K562 (cell line): ENCODE results near the gene TMEM116. TPM values are rescaled to one million over a fixed set of nuclear protein-coding genes. Genes with fewer than 3 reads are reported as not detected.

Experiments used
- CXXC5 ChIP-seq: fragments of 250-450 bp; sonication (Bioruptor Pico); IDR thresholded peaks from 2 replicates; pipeline ENCODE4 v1.8.0; 2022; ENCODE audit warnings: inconsistent platforms, mild to moderate bottlenecking, moderate library complexity
- GABPB1 ChIP-seq: sonication (generic); formaldehyde crosslinking; IDR thresholded peaks from 2 replicates; pipeline ENCODE4 v1.8.0; 2022; ENCODE audit warnings: mild to moderate bottlenecking, missing genetic modification reagents
- SREBF2 ChIP-seq: sonication (generic); formaldehyde crosslinking; IDR thresholded peaks from 2 replicates; pipeline ENCODE4 v1.4.0; 2020; ENCODE audit warnings: mild to moderate bottlenecking, missing genetic modification reagents
- TFAM ChIP-seq: fragments of 250-450 bp; sonication (Bioruptor Pico); conservative IDR thresholded peaks from 2 replicates; pipeline ENCODE4 v1.5.0; 2021; ENCODE audit warnings: mild to moderate bottlenecking, moderate library complexity
- U2AF1 ChIP-seq: fragments of 200-400 bp; formaldehyde crosslinking; optimal IDR thresholded peaks from 2 replicates; pipeline ENCODE3; 2017; ENCODE audit warnings: mild to moderate bottlenecking, low read depth, low read length, moderate library complexity
- ZNF253 ChIP-seq: fragments of 250-450 bp; sonication (Bioruptor Pico); conservative IDR thresholded peaks from 2 replicates; pipeline ENCODE4 v1.6.1; 2021; ENCODE audit warnings: mild to moderate bottlenecking
- ZNF699 ChIP-seq: fragments of 250-450 bp; sonication (Bioruptor Pico); IDR thresholded peaks from 2 replicates; pipeline ENCODE4 v1.8.0; 2021; ENCODE audit warnings: mild to moderate bottlenecking, moderate library complexity; ENCODE audit not compliant: insufficient replicate concordance
- ZNF79 ChIP-seq: fragments of 250-450 bp; sonication (Bioruptor Pico); IDR thresholded peaks from 2 replicates; pipeline ENCODE4 v1.4.0; 2020; ENCODE audit warnings: low read depth, mild to moderate bottlenecking, moderate library complexity
- polyA plus RNA-seq, 8 experiments: library from polyadenylated mRNA; depleted of rRNA in 4 of 8; stranded (reverse) in 5 of 8; unstranded in 3 of 8; fragments of >200 nt; fragmentation: Nextera tagmentation in 2 of 8; fragmentation: Illumina TruSeq in 1 of 8; extraction: Ambion mirVana in 2 of 8; extraction: Trizol in 1 of 8; gene quantifications; 2 replicates each; pipeline versions ENCODE4 v1.2.1 to v1.2.3, GENCODE V29; 2011 to 2014; ENCODE audit warnings: inconsistent platforms in 1 of 8, missing spikeins in 1 of 8
- total RNA-seq, 7 experiments: library from RNA; depleted of rRNA in 6 of 7; stranded (reverse); fragments of >200 nt in 6 of 7; fragmentation: Illumina TruSeq in 2 of 7; extraction: Trizol in 2 of 7; gene quantifications; 2 replicates each; pipeline versions ENCODE4 v1.2.1 to v1.2.3, GENCODE V29; 2011 to 2021; ENCODE audit warnings: low replicate concordance in 1 of 7
- TF ChIP-seq, protein P1 (sequence below), 2 experiments: fragments of 450-650 bp; formaldehyde crosslinking in 1 of 2; IDR thresholded peaks; 2 replicates each; pipeline versions ENCODE4 v1.4.0 to v1.6.1; 2014 to 2020; ENCODE audit warnings: mild to moderate bottlenecking in 2 of 2, borderline replicate concordance in 1 of 2, low read depth in 1 of 2
- TF ChIP-seq, protein P2 (sequence below): fragments of 450-650 bp; IDR thresholded peaks from 2 replicates; pipeline ENCODE4 v1.6.1; 2017; ENCODE audit warnings: antibody characterized with exemption
- TF ChIP-seq, protein P3 (sequence below): fragments of 450-650 bp; IDR thresholded peaks from 2 replicates; pipeline ENCODE4 v1.6.1; 2018; ENCODE audit warnings: mild to moderate bottlenecking, low read depth; ENCODE audit not compliant: partially characterized antibody
- TF ChIP-seq, protein P4 (sequence below): fragments of 450-650 bp; IDR thresholded peaks from 2 replicates; pipeline ENCODE4 v1.6.1; 2016; ENCODE audit warnings: low read depth, mild to moderate bottlenecking, moderate library complexity

The TMEM116 gene
- total and polyA plus RNA-seq, 9 of the 15 experiments (the other 6 are each of a cell fraction or from before 2014, with no cell fraction given), result 5.2 to 78.6 (median 13.9) TPM

DNA sequence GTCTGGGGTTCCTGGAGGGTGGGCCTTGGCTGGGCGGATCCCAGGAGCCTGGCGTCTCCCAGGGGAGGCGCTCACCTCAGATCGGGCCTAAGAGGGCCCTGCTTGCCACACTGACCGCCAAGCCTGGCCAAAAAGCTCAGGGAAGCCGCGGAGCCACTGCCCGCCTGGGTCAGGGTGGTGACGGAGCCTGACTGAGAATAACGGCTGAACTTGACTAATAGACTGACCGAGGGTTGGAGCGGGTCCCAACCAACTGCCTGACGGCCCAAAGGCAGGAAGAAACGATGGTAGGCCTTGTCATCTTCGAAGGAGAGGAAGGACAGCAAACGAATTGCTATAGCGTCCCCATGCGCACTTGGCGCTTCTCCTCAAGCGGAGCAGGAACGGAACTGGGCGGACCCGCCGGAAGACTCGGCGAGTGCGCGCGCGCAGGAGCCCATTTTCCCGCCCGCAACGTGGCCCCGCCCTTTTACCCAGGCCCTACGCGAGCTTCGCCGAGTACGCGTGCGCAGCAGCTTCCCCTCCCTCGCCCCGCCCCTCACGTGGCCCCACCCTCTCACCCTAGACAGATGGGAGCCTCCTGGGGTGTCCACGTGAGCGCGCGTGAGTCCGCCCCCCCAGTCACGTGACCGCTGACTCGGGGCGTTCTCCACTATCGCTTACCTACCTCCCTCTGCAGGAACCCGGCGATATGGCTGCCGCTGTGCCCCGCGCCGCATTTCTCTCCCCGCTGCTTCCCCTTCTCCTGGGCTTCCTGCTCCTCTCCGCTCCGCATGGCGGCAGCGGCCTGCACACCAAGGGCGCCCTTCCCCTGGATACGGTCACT lies at the start of gene TMEM116, which contains the start of gene ERP29 (continued):
- TF ChIP-seq, protein P1, sequence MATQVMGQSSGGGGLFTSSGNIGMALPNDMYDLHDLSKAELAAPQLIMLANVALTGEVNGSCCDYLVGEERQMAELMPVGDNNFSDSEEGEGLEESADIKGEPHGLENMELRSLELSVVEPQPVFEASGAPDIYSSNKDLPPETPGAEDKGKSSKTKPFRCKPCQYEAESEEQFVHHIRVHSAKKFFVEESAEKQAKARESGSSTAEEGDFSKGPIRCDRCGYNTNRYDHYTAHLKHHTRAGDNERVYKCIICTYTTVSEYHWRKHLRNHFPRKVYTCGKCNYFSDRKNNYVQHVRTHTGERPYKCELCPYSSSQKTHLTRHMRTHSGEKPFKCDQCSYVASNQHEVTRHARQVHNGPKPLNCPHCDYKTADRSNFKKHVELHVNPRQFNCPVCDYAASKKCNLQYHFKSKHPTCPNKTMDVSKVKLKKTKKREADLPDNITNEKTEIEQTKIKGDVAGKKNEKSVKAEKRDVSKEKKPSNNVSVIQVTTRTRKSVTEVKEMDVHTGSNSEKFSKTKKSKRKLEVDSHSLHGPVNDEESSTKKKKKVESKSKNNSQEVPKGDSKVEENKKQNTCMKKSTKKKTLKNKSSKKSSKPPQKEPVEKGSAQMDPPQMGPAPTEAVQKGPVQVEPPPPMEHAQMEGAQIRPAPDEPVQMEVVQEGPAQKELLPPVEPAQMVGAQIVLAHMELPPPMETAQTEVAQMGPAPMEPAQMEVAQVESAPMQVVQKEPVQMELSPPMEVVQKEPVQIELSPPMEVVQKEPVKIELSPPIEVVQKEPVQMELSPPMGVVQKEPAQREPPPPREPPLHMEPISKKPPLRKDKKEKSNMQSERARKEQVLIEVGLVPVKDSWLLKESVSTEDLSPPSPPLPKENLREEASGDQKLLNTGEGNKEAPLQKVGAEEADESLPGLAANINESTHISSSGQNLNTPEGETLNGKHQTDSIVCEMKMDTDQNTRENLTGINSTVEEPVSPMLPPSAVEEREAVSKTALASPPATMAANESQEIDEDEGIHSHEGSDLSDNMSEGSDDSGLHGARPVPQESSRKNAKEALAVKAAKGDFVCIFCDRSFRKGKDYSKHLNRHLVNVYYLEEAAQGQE (IDR thresholded peaks at IDR 0.05; ENCODE audit: borderline replicate concordance), result peak; percentile 97
- TF ChIP-seq, protein P1 (CRISPR knock-in tag; IDR thresholded peaks at IDR 0.05; ENCODE audit: low read depth), result 0 out of 2 replicates have a peak, but pooled peaks have one; percentile 41
- TF ChIP-seq ZNF79 (0 out of 2 replicates have a peak, but pooled peaks have one; percentile 44), U2AF1 (no peak), ZNF253 (CRISPR knock-in tag) (no peak), SREBF2 (CRISPR knock-in tag) (no peak; the same call in 1 of the 2 replicates), TFAM (no peak), GABPB1 (CRISPR knock-in tag) (peak; percentile 89), ZNF699 (CRISPR knock-in tag) (no peak), CXXC5 (CRISPR knock-in tag) (peak; percentile 87)
- TF ChIP-seq, protein P2, sequence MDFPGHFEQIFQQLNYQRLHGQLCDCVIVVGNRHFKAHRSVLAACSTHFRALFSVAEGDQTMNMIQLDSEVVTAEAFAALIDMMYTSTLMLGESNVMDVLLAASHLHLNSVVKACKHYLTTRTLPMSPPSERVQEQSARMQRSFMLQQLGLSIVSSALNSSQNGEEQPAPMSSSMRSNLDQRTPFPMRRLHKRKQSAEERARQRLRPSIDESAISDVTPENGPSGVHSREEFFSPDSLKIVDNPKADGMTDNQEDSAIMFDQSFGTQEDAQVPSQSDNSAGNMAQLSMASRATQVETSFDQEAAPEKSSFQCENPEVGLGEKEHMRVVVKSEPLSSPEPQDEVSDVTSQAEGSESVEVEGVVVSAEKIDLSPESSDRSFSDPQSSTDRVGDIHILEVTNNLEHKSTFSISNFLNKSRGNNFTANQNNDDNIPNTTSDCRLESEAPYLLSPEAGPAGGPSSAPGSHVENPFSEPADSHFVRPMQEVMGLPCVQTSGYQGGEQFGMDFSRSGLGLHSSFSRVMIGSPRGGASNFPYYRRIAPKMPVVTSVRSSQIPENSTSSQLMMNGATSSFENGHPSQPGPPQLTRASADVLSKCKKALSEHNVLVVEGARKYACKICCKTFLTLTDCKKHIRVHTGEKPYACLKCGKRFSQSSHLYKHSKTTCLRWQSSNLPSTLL, result peak; percentile 91
- TF ChIP-seq, protein P3, sequence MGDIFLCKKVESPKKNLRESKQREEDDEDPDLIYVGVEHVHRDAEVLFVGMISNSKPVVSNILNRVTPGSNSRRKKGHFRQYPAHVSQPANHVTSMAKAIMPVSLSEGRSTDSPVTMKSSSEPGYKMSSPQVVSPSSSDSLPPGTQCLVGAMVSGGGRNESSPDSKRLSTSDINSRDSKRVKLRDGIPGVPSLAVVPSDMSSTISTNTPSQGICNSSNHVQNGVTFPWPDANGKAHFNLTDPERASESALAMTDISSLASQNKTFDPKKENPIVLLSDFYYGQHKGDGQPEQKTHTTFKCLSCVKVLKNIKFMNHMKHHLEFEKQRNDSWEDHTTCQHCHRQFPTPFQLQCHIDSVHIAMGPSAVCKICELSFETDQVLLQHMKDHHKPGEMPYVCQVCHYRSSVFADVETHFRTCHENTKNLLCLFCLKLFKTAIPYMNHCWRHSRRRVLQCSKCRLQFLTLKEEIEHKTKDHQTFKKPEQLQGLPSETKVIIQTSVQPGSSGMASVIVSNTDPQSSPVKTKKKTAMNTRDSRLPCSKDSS, result no peak
- TF ChIP-seq, protein P4, sequence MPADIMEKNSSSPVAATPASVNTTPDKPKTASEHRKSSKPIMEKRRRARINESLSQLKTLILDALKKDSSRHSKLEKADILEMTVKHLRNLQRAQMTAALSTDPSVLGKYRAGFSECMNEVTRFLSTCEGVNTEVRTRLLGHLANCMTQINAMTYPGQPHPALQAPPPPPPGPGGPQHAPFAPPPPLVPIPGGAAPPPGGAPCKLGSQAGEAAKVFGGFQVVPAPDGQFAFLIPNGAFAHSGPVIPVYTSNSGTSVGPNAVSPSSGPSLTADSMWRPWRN, result peak; percentile 77
